Astrocyte (in vitro differentiated cells and primary cell): ENCODE results near the gene DDT. TPM values are rescaled to one million over a fixed set of nuclear protein-coding genes. Genes with fewer than 3 reads are reported as not detected.
A peak's percentile ranks its signal among the peaks of the same experiment; 100 is the strongest.
"Not testable (repeated sequence)": the region's sequence is repeated elsewhere in the genome, so short reads cannot be mapped to it uniquely, and the experiment has no call there.

ENCODE experiments used
- DNase-seq: peaks from one replicate; pipeline ENCODE4 v3.0.0-alpha.2; 2010; ENCODE audit warnings: low read depth
- FAIRE-seq: peaks from 2 replicates; lab custom pipeline; 2011; peaks lifted over from hg19 to GRCh38; lab: Jason Lieb, UNC
- H2AFZ ChIP-seq: 2 replicates; pipeline ENCODE4 v1.6.0; 2012; ENCODE audit warnings: low read depth, low read length, inconsistent platforms
- H3K27ac ChIP-seq: 2 replicates; pipeline ENCODE4 v1.5.1; 2011; ENCODE audit warnings: low read depth, low read length, inconsistent platforms
- H3K27me3 ChIP-seq: 2 replicates; pipeline ENCODE4 v1.6.0; 2011; ENCODE audit warnings: low read length, inconsistent platforms; ENCODE audit not compliant: insufficient read depth
- H3K36me3 ChIP-seq: 2 replicates; pipeline ENCODE4 v1.5.1; 2011; ENCODE audit warnings: low read length, inconsistent platforms; ENCODE audit not compliant: insufficient read depth
- H3K4me1 ChIP-seq: 2 replicates; pipeline ENCODE4 v1.5.1; 2011; ENCODE audit warnings: low read length, inconsistent platforms; ENCODE audit not compliant: insufficient read depth
- H3K4me2 ChIP-seq: 2 replicates; pipeline ENCODE4 v1.6.0; 2012; ENCODE audit warnings: low read length, inconsistent platforms
- H3K4me3 ChIP-seq: 2 replicates; pipeline ENCODE4 v1.5.1; 2011; ENCODE audit warnings: low read depth, mild to moderate bottlenecking, low read length, inconsistent platforms; ENCODE audit not compliant: insufficient read depth
- H3K79me2 ChIP-seq: 2 replicates; pipeline ENCODE4 v1.6.0; 2012; ENCODE audit warnings: mild to moderate bottlenecking, low read length, inconsistent platforms; ENCODE audit not compliant: insufficient read depth
- H3K9ac ChIP-seq: 2 replicates; pipeline ENCODE4 v1.6.0; 2012; ENCODE audit warnings: mild to moderate bottlenecking, low read length, inconsistent platforms
- H3K9me3 ChIP-seq: 2 replicates; pipeline ENCODE4 v1.5.1; 2012; ENCODE audit warnings: low read depth, mild to moderate bottlenecking, low read length, inconsistent platforms; ENCODE audit not compliant: insufficient read depth
- H4K20me1 ChIP-seq: 2 replicates; pipeline ENCODE4 v1.6.0; 2012; ENCODE audit warnings: low read length, inconsistent platforms; ENCODE audit not compliant: insufficient read depth
- H3K27ac Mint-ChIP-seq: one replicate; pipeline ENCODE4 v1.8.0; 2021; ENCODE audit warnings: mild to moderate bottlenecking, mixed read lengths; ENCODE audit not compliant: unreplicated experiment
- H3K27me3 Mint-ChIP-seq: one replicate; pipeline ENCODE4 v1.8.0; 2021; ENCODE audit warnings: low read depth, mixed read lengths; ENCODE audit not compliant: unreplicated experiment
- H3K36me3 Mint-ChIP-seq: one replicate; pipeline ENCODE4 v1.8.0; 2021; ENCODE audit warnings: low read depth, mixed read lengths; ENCODE audit not compliant: unreplicated experiment
- H3K4me1 Mint-ChIP-seq: one replicate; pipeline ENCODE4 v1.8.0; 2021; ENCODE audit warnings: low read depth, mixed read lengths; ENCODE audit not compliant: unreplicated experiment
- H3K4me3 Mint-ChIP-seq: one replicate; pipeline ENCODE4 v1.8.0; 2021; ENCODE audit warnings: mild to moderate bottlenecking, moderate library complexity, mixed read lengths; ENCODE audit not compliant: unreplicated experiment
- H3K9me3 Mint-ChIP-seq: one replicate; pipeline ENCODE4 v1.8.0; 2021; ENCODE audit warnings: mild to moderate bottlenecking, mixed read lengths; ENCODE audit not compliant: unreplicated experiment
- total RNA-seq: library from RNA; stranded (reverse); gene quantifications from 2 replicates; pipeline ENCODE4 v1.2.1, GENCODE V29; 2021
- TF ChIP-seq, protein P1 (sequence below): IDR thresholded peaks from 2 replicates; pipeline ENCODE4 v1.5.1; 2011; ENCODE audit warnings: low read depth, mild to moderate bottlenecking, inconsistent platforms, low read length, moderate library complexity; ENCODE audit not compliant: insufficient read depth

Gene DDT
- total RNA-seq, 1 donor from 2014 or later = 78.9 TPM

DNA sequence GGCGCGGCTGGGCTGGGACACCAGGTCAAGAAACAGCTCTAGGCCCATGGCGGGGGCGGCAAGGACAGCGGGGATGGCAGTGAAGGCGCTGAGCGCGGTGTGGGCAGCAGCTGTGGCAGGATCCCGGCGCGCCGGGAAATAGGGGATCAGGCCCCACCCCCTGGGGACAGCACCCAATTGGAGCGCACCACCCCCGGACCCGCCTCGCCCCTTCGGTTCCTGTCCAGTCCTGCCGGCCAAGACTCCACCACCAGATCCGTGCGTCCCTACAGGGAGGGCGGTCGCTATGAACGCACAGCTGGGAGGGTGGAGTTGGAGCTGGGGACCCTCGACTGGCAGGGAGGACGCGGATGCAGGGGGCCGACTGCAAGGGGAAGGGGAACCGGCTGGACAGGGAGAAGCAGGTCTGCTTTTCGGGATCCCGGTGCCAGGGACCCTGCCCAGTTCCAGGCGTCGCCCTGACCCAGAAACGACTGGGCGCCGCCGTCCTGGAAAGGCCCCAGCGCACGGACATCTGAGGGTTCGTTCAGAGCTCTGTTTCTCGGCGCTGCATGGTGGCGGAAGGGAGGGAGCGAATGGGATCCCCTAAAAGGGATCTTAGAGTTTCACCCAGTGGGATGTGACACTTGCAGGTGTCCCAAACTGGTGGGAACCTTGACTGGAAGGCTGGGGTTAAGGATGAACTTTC is 13.0 kb downstream of the DDT start, which contains the start of gene GSTT2B:
Gene GSTT2B (minus strand): TSS at position 112 of the 688 bp plus-strand sequence. CDS start 64 bp downstream, at position 48.
- H3K4me3 Mint-ChIP-seq, H3K27ac ChIP-seq, H3K9ac ChIP-seq, H3K36me3 ChIP-seq, FAIRE-seq, H3K27me3 Mint-ChIP-seq, H3K79me2 ChIP-seq, H2AFZ ChIP-seq, H3K9me3 Mint-ChIP-seq, H3K4me1 Mint-ChIP-seq, H4K20me1 ChIP-seq, H3K9me3 ChIP-seq, H3K4me1 ChIP-seq, H3K27me3 ChIP-seq, DNase-seq, H3K27ac Mint-ChIP-seq, H3K4me3 ChIP-seq, H3K36me3 Mint-ChIP-seq: not testable (repeated sequence)
- H3K4me2 ChIP-seq = peak within 1 kb of the TSS; percentile 57

DNA sequence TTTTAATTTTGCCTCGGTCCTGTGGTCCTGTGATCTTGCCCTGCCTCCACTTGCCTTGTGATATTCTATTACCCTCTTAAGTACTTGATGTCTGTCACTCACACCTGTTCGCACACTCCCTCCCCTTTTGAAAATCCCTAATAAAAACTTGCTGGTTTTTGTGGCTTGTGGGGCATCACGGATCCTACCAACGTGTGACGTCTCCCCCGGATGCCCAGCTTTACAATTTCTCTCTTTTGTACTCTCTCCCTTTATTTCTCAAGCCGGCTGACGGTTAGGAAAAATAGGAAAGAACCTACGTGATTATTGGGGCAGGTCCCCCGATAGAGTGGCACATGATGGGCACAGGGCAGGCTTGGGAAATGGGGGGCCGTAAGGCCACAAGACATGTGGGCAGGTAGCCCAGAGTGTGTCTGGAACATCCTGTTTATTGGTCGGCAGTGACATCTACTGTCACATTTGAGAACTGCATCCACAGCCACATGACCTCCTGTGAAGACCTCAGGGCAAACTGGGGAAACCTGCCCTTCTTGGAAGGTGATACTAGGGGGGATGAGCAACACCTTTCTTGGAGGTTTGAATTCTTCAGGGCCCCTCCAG is 17.8 kb downstream of the DDT start:
- H3K4me3 Mint-ChIP-seq, H2AFZ ChIP-seq, H3K9me3 ChIP-seq, H3K36me3 Mint-ChIP-seq, H3K27me3 ChIP-seq, H3K9me3 Mint-ChIP-seq, H3K4me3 ChIP-seq, H3K4me1 ChIP-seq, H4K20me1 ChIP-seq, H3K36me3 ChIP-seq, H3K27ac ChIP-seq, H3K9ac ChIP-seq, H3K27ac Mint-ChIP-seq, H3K4me1 Mint-ChIP-seq, H3K79me2 ChIP-seq: not testable (repeated sequence)
- peak; percentile 63 for FAIRE-seq
- H3K4me2 ChIP-seq = peak overlapping the region; percentile 59
- H3K27me3 Mint-ChIP-seq = peaks cover 12% of the 10 kb centered on the region
- DNase-seq = peak; percentile 17
- TF ChIP-seq, protein P1, sequence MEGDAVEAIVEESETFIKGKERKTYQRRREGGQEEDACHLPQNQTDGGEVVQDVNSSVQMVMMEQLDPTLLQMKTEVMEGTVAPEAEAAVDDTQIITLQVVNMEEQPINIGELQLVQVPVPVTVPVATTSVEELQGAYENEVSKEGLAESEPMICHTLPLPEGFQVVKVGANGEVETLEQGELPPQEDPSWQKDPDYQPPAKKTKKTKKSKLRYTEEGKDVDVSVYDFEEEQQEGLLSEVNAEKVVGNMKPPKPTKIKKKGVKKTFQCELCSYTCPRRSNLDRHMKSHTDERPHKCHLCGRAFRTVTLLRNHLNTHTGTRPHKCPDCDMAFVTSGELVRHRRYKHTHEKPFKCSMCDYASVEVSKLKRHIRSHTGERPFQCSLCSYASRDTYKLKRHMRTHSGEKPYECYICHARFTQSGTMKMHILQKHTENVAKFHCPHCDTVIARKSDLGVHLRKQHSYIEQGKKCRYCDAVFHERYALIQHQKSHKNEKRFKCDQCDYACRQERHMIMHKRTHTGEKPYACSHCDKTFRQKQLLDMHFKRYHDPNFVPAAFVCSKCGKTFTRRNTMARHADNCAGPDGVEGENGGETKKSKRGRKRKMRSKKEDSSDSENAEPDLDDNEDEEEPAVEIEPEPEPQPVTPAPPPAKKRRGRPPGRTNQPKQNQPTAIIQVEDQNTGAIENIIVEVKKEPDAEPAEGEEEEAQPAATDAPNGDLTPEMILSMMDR = peak; percentile 69

DNA sequence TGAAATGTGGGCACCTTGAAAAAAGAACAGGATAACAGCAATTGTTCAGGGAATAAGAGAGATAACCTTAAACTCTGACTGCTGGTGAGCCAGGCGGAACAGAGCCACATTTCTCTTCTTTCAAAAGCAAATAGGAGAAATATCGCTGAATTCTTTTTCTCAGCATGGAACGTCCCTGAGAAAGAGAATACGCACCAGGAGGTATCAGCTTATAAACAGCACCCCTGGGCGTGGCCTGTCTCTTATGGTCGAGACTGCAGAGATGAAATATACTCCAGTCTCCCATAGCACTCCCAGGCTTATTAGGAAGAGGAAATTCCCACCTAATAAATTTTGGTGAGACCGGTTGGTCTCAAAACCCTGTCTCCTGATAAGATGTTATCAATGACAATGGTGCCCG is 18.4 kb downstream of the DDT start:
- not testable (repeated sequence) for DNase-seq, H3K4me2 ChIP-seq, H3K36me3 Mint-ChIP-seq, H2AFZ ChIP-seq, H3K4me3 ChIP-seq, H3K27me3 ChIP-seq, H3K9me3 Mint-ChIP-seq, H3K9ac ChIP-seq, H3K27ac ChIP-seq, H3K27ac Mint-ChIP-seq, FAIRE-seq, H3K4me3 Mint-ChIP-seq, H4K20me1 ChIP-seq, H3K79me2 ChIP-seq, H3K9me3 ChIP-seq, H3K4me1 Mint-ChIP-seq, H3K36me3 ChIP-seq, H3K4me1 ChIP-seq
- H3K27me3 Mint-ChIP-seq = peaks cover 12% of the 10 kb centered on the region

DNA sequence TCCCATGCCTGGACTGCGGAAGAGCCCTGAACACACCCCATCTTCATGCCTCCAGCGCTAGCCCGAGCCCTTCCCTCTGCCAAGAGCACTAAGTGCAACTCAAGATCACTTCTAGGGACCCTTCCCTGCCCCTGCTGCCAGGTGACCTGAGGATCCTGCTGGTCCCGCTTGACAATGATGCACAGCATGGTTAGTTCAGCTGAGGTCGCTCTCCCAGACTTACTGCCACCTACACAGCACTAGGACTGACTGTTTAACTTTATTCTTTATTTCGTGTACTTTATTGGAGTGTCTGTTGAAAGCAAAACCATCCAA is 19.3 kb downstream of the DDT start:
- not testable (repeated sequence) for H3K27ac Mint-ChIP-seq, H3K4me2 ChIP-seq, DNase-seq, H4K20me1 ChIP-seq, H3K27me3 ChIP-seq, H3K36me3 ChIP-seq, H3K4me1 Mint-ChIP-seq, H3K9me3 Mint-ChIP-seq, FAIRE-seq, H3K36me3 Mint-ChIP-seq, H3K4me1 ChIP-seq, H3K9ac ChIP-seq, H3K9me3 ChIP-seq, H2AFZ ChIP-seq, H3K4me3 Mint-ChIP-seq, H3K4me3 ChIP-seq, H3K27ac ChIP-seq, H3K79me2 ChIP-seq
- H3K27me3 Mint-ChIP-seq = peaks cover 12% of the 10 kb centered on the region

DNA sequence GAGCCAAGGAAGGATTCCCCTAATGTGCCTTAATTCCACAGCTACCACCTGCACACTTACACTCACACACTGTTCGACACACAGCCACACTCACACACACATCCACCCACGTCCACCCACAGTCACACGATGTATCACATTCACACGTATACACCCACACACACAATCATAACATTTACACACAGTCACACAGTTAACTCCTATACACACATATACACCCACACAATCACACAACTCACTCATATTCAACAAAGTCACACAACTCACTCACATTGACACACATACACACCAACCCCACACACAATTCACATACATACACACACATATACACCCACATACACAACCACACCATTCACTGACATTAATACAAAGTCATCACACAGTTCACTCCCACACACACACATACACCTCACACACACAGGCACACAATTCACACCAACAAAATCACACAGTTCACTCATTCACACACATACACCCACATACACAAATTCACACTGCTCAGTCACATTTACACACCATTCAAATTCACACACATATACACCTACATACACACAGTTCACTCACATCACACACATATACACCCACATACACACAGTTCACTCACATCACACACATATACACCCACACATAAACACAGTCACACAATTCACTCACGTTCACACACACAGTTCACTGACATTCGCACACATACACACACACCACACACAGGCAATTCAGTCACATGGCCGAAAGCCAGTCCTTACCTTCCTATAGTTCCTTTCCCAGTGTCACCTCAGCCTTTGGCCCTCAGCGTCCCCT is 19.8 kb downstream of the DDT start:
- H4K20me1 ChIP-seq, FAIRE-seq, H3K9me3 Mint-ChIP-seq, H3K79me2 ChIP-seq, H3K4me3 ChIP-seq, H3K4me1 Mint-ChIP-seq, DNase-seq, H3K9me3 ChIP-seq, H2AFZ ChIP-seq, H3K36me3 ChIP-seq, H3K27ac Mint-ChIP-seq, H3K27ac ChIP-seq, H3K36me3 Mint-ChIP-seq, H3K9ac ChIP-seq, H3K4me1 ChIP-seq, H3K4me2 ChIP-seq, H3K4me3 Mint-ChIP-seq, H3K27me3 ChIP-seq: not testable (repeated sequence)
- peaks cover 12% of the 10 kb centered on the region for H3K27me3 Mint-ChIP-seq
